Mucosa of gallbladder (tissue), 1 donor: ENCODE results near the gene LUZP4. TPM values are rescaled to one million over a fixed set of nuclear protein-coding genes. Genes with fewer than 3 reads are reported as not detected.
A peak's percentile ranks its signal among the peaks of the same experiment; 100 is the strongest.
"Not testable (repeated sequence)": the region's sequence is repeated elsewhere in the genome, so short reads cannot be mapped to it uniquely, and the experiment has no call there.

Source experiments
- DNase-seq: peaks from one replicate; pipeline ENCODE4 v3.0.0-alpha.2; 2020; ENCODE audit warnings: low spot score
- total RNA-seq: library from RNA; stranded (reverse); gene quantifications from one replicate; pipeline ENCODE4 v1.2.1, GENCODE V29; 2021
- donor health status: DM: no; HTN: no; CAD: no.

Gene LUZP4
- total RNA-seq, 1 donor from 2014 or later, result not detected

- no peak for DNase-seq
Observed at GRCh38 chrX:115337491-115338144, 48.1 kb downstream of the LUZP4 start.

DNA sequence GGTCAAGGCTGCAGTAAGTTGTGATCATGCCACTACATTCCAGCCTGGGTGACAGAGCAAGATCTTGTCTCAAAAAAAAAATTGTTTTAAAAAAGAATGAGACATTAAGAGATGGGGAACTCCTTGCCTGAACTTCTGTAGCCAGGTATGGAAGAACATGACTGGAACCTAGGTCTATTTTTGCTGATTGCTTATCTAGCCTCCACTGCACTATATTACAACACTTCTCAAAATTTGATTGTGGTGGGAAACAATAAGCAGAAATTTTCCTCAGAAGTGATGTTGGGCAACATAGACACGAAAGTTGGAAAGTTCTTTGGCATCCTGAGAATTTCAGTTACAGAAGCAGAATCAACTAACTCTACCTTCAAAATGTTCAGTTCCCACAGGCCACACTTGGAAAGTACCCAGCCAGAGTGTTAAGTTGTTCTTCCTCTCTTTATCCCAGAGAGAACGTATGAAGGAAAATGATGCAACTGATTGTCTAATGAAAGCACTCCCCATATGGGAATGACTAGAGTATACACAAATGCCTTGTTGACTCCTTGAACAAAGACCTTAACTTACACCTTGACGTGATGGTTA is 50.0 kb downstream of the LUZP4 start:
- no peak for DNase-seq

DNA sequence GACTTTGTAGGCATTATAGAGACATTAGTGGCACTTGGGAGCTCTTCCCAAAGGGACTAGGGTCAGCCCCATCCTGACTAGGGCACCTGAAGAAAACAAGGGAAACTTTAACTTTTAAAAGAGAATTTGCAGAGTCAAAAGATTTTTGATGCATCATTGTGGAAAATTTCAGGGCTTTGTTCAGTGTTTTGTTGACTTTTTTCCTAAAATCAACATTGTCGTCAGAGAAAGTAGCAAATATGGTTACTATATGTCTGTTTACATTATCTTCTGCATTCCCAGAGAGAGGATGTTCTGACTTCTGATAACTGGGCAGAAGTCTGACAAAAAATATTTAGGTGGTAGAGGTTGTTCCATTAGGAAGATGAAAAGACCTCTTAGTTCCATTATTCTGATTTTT is 51.9 kb downstream of the LUZP4 start:
- DNase-seq, result no peak

GRCh38 chrX:115344885-115345614 is 55.5 kb downstream of the LUZP4 start:
- DNase-seq, result peak; percentile 88

DNA sequence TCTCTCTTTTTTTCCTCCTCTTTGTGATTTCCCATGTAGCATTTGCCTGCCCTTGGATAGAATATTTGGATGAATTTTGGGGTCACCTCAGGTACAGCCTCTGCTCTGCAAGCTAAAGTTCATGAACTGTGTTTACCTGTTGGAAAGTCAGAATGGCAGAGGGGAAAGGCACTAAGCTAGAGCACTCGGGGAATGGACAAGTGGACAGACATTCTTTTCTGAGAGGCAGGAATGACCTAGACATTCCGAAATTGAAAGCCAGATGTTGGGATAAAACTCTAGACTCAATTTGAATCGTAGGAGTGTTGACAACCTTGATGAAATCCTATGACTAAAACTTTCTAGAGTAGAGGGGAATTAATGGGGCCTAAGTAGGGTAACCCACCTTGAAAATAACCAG is 56.1 kb downstream of the LUZP4 start:
- no peak for DNase-seq

GRCh38 chrX:115346738-115347137 is 57.2 kb downstream of the LUZP4 start:
- not testable (repeated sequence) for DNase-seq

- DNase-seq, result no peak
Observed at GRCh38 chrX:115348446-115349225, 59.1 kb downstream of the LUZP4 start.

- DNase-seq, result no peak
Observed at GRCh38 chrX:115350711-115351381, 61.3 kb downstream of the LUZP4 start.

DNA sequence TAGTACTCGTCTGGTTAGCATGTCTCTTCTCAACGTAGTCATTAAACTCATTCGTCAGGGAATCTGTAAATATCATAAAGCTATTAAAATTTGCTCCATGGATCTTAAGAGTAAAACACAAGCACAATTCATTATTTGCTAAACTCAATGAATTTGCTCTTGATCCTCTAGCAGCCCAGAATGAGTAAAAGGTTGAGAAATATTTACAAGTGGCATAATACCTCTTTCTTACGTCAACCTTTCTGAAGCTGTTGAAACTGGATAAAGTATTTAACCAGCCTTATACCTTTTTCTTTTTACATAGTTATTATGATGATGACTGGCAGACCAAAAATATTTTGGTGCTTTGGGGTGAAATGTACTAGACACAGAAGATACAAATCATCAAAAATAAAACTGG is 66.9 kb downstream of the LUZP4 start:
- DNase-seq, result no peak

Other genes with a start within 250 kb of the LUZP4 start
- not detected for gene RBMXL3, start 100.3 kb upstream of the LUZP4 start, total RNA-seq
- gene LRCH2, start 55.6 kb upstream of the LUZP4 start, total RNA-seq, result 3.9 TPM